Mesendoderm (in vitro differentiated cells): ENCODE measurements around the gene ATP11C.

Experiments
- DNase-seq: peaks from one replicate; pipeline ENCODE4 v3.0.0; 2013
- H2AK5ac ChIP-seq: 2 replicates; pipeline ENCODE4 v1.6.1; 2013; ENCODE audit warnings: low read length, inconsistent platforms
- H2BK120ac ChIP-seq: 2 replicates; pipeline ENCODE4 v1.6.1; 2013; ENCODE audit warnings: low read depth, mild to moderate bottlenecking, low read length, moderate library complexity, mixed read lengths
- H2BK15ac ChIP-seq: replicated peaks from 2 replicates; pipeline ENCODE4 v1.6.1; 2013; ENCODE audit warnings: low read depth, mild to moderate bottlenecking, moderate library complexity
- H2BK5ac ChIP-seq: 2 replicates; pipeline ENCODE4 v1.6.1; 2013; ENCODE audit warnings: low read length, inconsistent platforms
- H3K18ac ChIP-seq: 2 replicates; pipeline ENCODE4 v1.6.1; 2013; ENCODE audit warnings: mild to moderate bottlenecking, low read length, mixed read lengths
- H3K23ac ChIP-seq: one replicate; pipeline ENCODE4 v1.6.1; 2013; ENCODE audit warnings: low read length
- H3K27ac ChIP-seq: 2 replicates; pipeline ENCODE4 v1.5.1; 2013; ENCODE audit warnings: low read depth, mild to moderate bottlenecking, inconsistent platforms, low read length, moderate library complexity
- H3K27me3 ChIP-seq: 2 replicates; pipeline ENCODE4 v1.6.1; 2013; ENCODE audit warnings: low read length, control low read depth, mild to moderate bottlenecking, inconsistent platforms; ENCODE audit not compliant: insufficient read depth, poor library complexity
- H3K36me3 ChIP-seq: 2 replicates; pipeline ENCODE4 v1.6.1; 2013; ENCODE audit warnings: low read length, inconsistent platforms; ENCODE audit not compliant: control insufficient read depth, insufficient read depth
- H3K4ac ChIP-seq: one replicate; pipeline ENCODE4 v1.6.1; 2013; ENCODE audit warnings: low read depth, mild to moderate bottlenecking, low read length, moderate library complexity
- H3K4me1 ChIP-seq: 2 replicates; pipeline ENCODE4 v1.6.1; 2013; ENCODE audit warnings: low read depth, low read length, inconsistent platforms; ENCODE audit not compliant: control insufficient read depth
- H3K4me2 ChIP-seq: 2 replicates; pipeline ENCODE4 v1.6.1; 2013; ENCODE audit warnings: low read length
- H3K4me3 ChIP-seq: 2 replicates; pipeline ENCODE4 v1.5.1; 2013; ENCODE audit warnings: mild to moderate bottlenecking, low read length
- H3K56ac ChIP-seq: one replicate; pipeline ENCODE4 v1.6.1; 2013; ENCODE audit warnings: low read length
- H3K79me1 ChIP-seq: 2 replicates; pipeline ENCODE4 v1.6.1; 2013; ENCODE audit warnings: low read length, inconsistent platforms
- H3K79me2 ChIP-seq: 2 replicates; pipeline ENCODE4 v1.6.1; 2013; ENCODE audit warnings: mild to moderate bottlenecking, low read length; ENCODE audit not compliant: control insufficient read depth, insufficient read depth
- H3K9ac ChIP-seq: 2 replicates; pipeline ENCODE4 v1.6.1; 2013; ENCODE audit warnings: low read length, inconsistent platforms
- H4K5ac ChIP-seq: one replicate; pipeline ENCODE4 v1.6.1; 2013; ENCODE audit warnings: low read length
- H4K8ac ChIP-seq: one replicate; pipeline ENCODE4 v1.6.1; 2013; ENCODE audit warnings: low read depth, mild to moderate bottlenecking, control low read depth, low read length, moderate library complexity
- WGBS: extraction: QIAGEN DNeasy Blood & Tissue Kit; methylation state at CpG from one replicate; pipeline ENCODE4 v1.1.7; 2013; ENCODE audit warnings: low lambda C conversion rate, missing lambda C conversion rate; ENCODE audit not compliant: insufficient coverage; ENCODE audit errors: extremely low coverage; 5-methylcytosine and 5-hydroxymethylcytosine counted together

Gene ATP11C

DNA sequence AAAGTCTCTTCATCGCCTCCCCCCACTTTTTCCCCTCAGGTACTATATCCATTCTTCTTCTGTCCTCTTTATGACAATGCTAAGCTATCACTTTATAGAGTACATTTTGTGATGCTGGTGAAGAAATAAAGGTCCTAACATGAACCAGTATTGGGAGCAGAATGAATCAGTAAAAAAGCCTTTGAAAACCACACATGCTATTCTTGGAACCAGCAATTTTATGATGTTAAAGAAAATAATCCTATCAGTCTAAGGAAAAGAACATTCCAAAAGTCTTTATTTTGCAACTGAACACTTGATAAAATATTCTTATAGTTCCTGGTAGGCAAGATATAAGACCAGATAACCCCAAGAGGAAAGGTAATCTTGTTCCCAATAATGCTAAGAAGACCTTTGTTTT is 117.1 kb downstream of the ATP11C start:
- Histone ChIP-seq H2BK15ac (no peak overlapping the region), H3K4me2 (no peak overlapping the region), H2BK120ac (no peak overlapping the region), H3K23ac (no peak overlapping the region), H2AK5ac (no peak overlapping the region), H3K18ac (no peak overlapping the region), H3K56ac (no peak overlapping the region), H3K79me1 (no peaks in the 10 kb centered on the region), H2BK5ac (no peak overlapping the region), H3K27me3 (no peaks in the 10 kb centered on the region), H3K4ac (no peak overlapping the region), H3K27ac (no peak overlapping the region), H3K4me3 (no peak overlapping the region), H4K8ac (no peak overlapping the region), H4K5ac (no peak overlapping the region), H3K79me2 (no peaks in the 10 kb centered on the region), H3K36me3 (no peaks in the 10 kb centered on the region), H3K9ac (no peak overlapping the region), H3K4me1 (no peaks in the 10 kb centered on the region)
- no CpG with 5 or more reads among the region's 1 CpG for WGBS
- no peak for DNase-seq

DNA sequence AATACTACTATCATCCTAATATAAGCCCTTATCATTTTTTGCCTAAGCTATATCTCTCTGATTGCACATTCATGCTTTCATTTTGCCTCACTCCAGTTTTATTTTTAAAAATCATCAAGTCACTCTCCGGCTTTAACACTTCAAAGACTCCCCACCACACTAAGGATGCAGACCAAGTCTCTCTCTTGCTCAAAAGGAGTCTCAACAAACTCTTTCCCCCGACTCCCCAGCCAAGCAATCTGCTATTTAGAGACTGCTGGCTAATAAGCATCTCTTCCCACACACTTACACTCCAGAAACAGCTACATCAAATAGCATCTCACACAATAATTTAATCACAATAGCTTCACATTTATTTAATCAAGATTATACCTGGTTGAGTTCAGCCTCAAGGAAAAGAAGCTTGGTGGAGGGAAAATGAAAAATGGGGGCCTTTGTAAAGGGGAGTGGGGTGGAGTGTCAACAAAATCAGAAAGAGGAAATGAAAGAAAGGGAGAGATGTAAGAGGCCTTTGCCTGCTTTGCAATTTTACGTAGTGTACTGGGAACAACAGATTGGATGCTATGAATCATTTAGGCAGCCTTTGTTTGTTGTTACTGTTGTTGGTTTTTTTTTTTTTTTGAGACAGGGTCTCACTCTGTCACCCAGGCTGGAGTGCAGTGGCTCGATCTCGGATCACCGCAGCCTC is 120.8 kb downstream of the ATP11C start:
- no peaks in the 10 kb centered on the region for H3K4me1 ChIP-seq
- no peaks in the 10 kb centered on the region for H3K36me3 ChIP-seq
- no peak overlapping the region for H3K4ac ChIP-seq
- H3K56ac ChIP-seq = no peak overlapping the region
- no peak overlapping the region for H3K23ac ChIP-seq
- no peak for DNase-seq
- H3K18ac ChIP-seq = no peak overlapping the region
- H3K27me3 ChIP-seq = no peaks in the 10 kb centered on the region
- H3K79me2 ChIP-seq = no peaks in the 10 kb centered on the region
- no peak overlapping the region for H3K9ac ChIP-seq
- H2AK5ac ChIP-seq = no peak overlapping the region
- no peaks in the 10 kb centered on the region for H3K79me1 ChIP-seq
- WGBS = no CpG with 5 or more reads among the region's 6 CpGs
- no peak overlapping the region for H4K8ac ChIP-seq
- H3K27ac ChIP-seq = no peak overlapping the region
- no peak overlapping the region for H3K4me2 ChIP-seq
- H2BK15ac ChIP-seq = no peak overlapping the region
- H2BK120ac ChIP-seq = no peak overlapping the region
- no peak overlapping the region for H3K4me3 ChIP-seq
- H4K5ac ChIP-seq = no peak overlapping the region
- H2BK5ac ChIP-seq = no peak overlapping the region

DNA sequence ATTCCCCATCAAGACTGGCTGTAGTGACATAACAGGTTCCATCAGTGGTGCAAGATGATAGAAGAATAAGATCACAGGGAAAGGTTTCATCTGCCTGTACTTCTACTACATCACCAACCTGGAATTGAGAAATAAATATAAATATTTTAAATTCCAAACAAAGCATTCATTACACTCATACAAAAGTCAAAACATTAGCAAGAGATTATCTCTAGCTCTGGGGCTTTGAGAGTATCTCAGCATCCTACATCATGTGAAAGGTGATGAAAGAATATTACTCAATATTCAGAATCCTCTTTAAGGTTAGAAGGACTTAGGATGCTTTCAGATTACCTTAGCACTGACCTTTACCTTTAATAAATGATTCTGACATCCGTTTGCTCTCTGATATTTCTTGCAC is 128.4 kb downstream of the ATP11C start:
- H3K9ac ChIP-seq = no peak overlapping the region
- H3K56ac ChIP-seq = no peak overlapping the region
- no peaks in the 10 kb centered on the region for H3K79me1 ChIP-seq
- DNase-seq = no peak
- no peaks in the 10 kb centered on the region for H3K36me3 ChIP-seq
- no peak overlapping the region for H4K8ac ChIP-seq
- H3K4me2 ChIP-seq = no peak overlapping the region
- no peak overlapping the region for H3K18ac ChIP-seq
- H3K27me3 ChIP-seq = no peaks in the 10 kb centered on the region
- H3K79me2 ChIP-seq = no peaks in the 10 kb centered on the region
- H3K4me1 ChIP-seq = no peaks in the 10 kb centered on the region
- H2BK120ac ChIP-seq = no peak overlapping the region
- H4K5ac ChIP-seq = no peak overlapping the region
- H3K4ac ChIP-seq = no peak overlapping the region
- no peak overlapping the region for H2BK15ac ChIP-seq
- no peak overlapping the region for H3K4me3 ChIP-seq
- H3K23ac ChIP-seq = no peak overlapping the region
- no peak overlapping the region for H3K27ac ChIP-seq
- WGBS = no CpG with 5 or more reads among the region's 1 CpG
- no peak overlapping the region for H2AK5ac ChIP-seq
- H2BK5ac ChIP-seq = no peak overlapping the region

DNA sequence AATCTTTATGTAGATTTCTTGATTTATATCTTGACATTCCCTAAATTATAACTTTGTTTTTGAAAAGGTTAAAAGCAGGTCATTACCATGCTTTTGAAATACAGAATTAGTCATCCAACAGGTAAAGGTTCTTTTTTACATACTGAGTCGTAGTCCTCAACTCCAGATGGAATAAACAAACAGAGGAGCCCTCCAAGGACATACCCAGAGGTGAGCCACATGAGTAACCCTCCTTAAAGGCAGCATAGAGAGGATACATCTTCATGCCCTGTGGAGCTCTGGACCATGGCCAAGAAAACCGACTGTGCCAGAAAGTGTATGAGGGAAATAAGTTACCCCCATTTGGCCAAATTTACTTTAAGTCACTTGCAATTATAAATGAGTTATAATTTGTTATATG is 129.6 kb downstream of the ATP11C start:
- H3K27me3 ChIP-seq = no peaks in the 10 kb centered on the region
- no peak overlapping the region for H3K4me2 ChIP-seq
- no peak overlapping the region for H3K4ac ChIP-seq
- peak; percentile 21 for DNase-seq
- H3K36me3 ChIP-seq = no peaks in the 10 kb centered on the region
- no peak overlapping the region for H3K4me3 ChIP-seq
- H3K23ac ChIP-seq = no peak overlapping the region
- H4K5ac ChIP-seq = no peak overlapping the region
- H3K9ac ChIP-seq = no peak overlapping the region
- H2AK5ac ChIP-seq = no peak overlapping the region
- H3K4me1 ChIP-seq = no peaks in the 10 kb centered on the region
- H3K18ac ChIP-seq = no peak overlapping the region
- no peak overlapping the region for H2BK15ac ChIP-seq
- H2BK5ac ChIP-seq = no peak overlapping the region
- H4K8ac ChIP-seq = no peak overlapping the region
- no peaks in the 10 kb centered on the region for H3K79me1 ChIP-seq
- no peak overlapping the region for H3K27ac ChIP-seq
- H3K56ac ChIP-seq = no peak overlapping the region
- no peaks in the 10 kb centered on the region for H3K79me2 ChIP-seq
- H2BK120ac ChIP-seq = no peak overlapping the region
- WGBS = no CpG with 5 or more reads among the region's 2 CpGs

DNA sequence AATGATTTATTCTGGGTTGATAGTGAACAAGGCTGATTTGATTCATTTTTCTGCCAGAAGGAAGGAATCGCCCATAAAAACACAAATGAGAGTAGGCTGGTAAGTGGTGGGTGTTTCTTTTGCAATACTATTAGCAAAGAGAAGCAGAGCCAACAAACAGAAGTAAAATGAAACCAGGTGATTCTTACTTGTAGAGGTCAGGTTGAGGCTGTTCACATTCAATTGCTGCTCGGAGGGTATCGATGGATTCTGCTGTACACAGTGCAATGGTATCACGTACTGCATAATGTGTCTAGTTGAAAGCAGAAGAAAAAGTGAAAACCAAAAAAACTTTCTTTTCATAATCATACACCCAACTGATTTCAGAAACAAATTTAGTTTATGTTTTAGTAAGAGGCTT is 130.8 kb downstream of the ATP11C start:
- no peak overlapping the region for H2BK5ac ChIP-seq
- H3K4me1 ChIP-seq = no peaks in the 10 kb centered on the region
- no peak overlapping the region for H3K4me2 ChIP-seq
- WGBS = no CpG with 5 or more reads among the region's 4 CpGs
- H3K56ac ChIP-seq = no peak overlapping the region
- H2AK5ac ChIP-seq = no peak overlapping the region
- H3K79me1 ChIP-seq = no peaks in the 10 kb centered on the region
- no peak overlapping the region for H3K9ac ChIP-seq
- DNase-seq = no peak
- no peak overlapping the region for H2BK120ac ChIP-seq
- no peak overlapping the region for H2BK15ac ChIP-seq
- no peaks in the 10 kb centered on the region for H3K36me3 ChIP-seq
- H4K5ac ChIP-seq = no peak overlapping the region
- no peak overlapping the region for H3K18ac ChIP-seq
- no peak overlapping the region for H3K23ac ChIP-seq
- no peak overlapping the region for H3K4me3 ChIP-seq
- H4K8ac ChIP-seq = no peak overlapping the region
- no peaks in the 10 kb centered on the region for H3K27me3 ChIP-seq
- no peaks in the 10 kb centered on the region for H3K79me2 ChIP-seq
- no peak overlapping the region for H3K4ac ChIP-seq
- no peak overlapping the region for H3K27ac ChIP-seq

DNA sequence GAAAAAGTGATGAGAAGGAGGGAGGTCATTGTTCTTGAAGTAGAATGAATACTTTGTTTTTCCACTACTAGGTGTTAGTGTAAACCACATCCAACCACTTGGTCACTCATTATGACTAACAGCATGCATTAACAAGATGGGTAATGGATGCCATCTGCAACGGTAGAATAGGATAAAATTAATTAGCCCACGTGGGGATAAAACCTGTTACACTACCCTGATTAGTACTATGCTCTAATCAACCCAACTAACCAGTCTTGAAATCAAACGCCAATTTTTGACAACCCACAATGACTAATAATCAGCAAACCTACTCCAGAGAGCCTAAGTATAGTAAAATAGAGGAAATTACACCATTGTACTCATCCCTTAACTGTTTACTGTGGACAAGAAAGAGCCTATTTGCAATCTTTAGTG is 131.4 kb downstream of the ATP11C start:
- H3K36me3 ChIP-seq = no peaks in the 10 kb centered on the region
- H2BK120ac ChIP-seq = no peak overlapping the region
- no peak overlapping the region for H4K5ac ChIP-seq
- H3K27me3 ChIP-seq = no peaks in the 10 kb centered on the region
- no peaks in the 10 kb centered on the region for H3K4me1 ChIP-seq
- H4K8ac ChIP-seq = no peak overlapping the region
- H3K9ac ChIP-seq = no peak overlapping the region
- no peak overlapping the region for H2BK15ac ChIP-seq
- no peak overlapping the region for H3K27ac ChIP-seq
- H3K18ac ChIP-seq = no peak overlapping the region
- H3K4ac ChIP-seq = no peak overlapping the region
- H3K79me1 ChIP-seq = no peaks in the 10 kb centered on the region
- WGBS = no CpG with 5 or more reads among the region's 3 CpGs
- DNase-seq = no peak
- H3K23ac ChIP-seq = no peak overlapping the region
- H3K56ac ChIP-seq = no peak overlapping the region
- no peak overlapping the region for H3K4me2 ChIP-seq
- no peak overlapping the region for H2BK5ac ChIP-seq
- no peak overlapping the region for H2AK5ac ChIP-seq
- H3K4me3 ChIP-seq = no peak overlapping the region
- H3K79me2 ChIP-seq = no peaks in the 10 kb centered on the region
